ENCODE results near the gene MMP17.

The MMP17 gene

GRCh38 chr12:131829356-131829747 lies 1.2 kb downstream of the MMP17 start:
- DNase-seq: peak; percentile 31
- H3K4me1 ChIP-seq (ENCODE audit: control insufficient read depth, insufficient read depth, low read depth, low read length): peaks cover 33% of the 10 kb centered on the region
- peak overlapping the region in 1 of 2 experiments; percentile 44 for H3K18ac ChIP-seq (ENCODE audit: low read depth in 1 of 2, low read length in 2 of 2)
- peak overlapping the region in 1 of 2 experiments; percentile 38 for H2BK12ac ChIP-seq (ENCODE audit: low read length in 2 of 2)
- H3K9me3 ChIP-seq (ENCODE audit: control insufficient read depth, low read length): no peaks in the 10 kb centered on the region
- peaks cover 0 to 31% of the 10 kb centered on the region in 2 experiments for H3K27me3 ChIP-seq (ENCODE audit: control insufficient read depth in 1 of 2, insufficient read depth in 1 of 2, low read length in 2 of 2)
- no peak overlapping the region for H2AK5ac ChIP-seq (ENCODE audit: low read length, severe bottlenecking)
- no peak overlapping the region for H2BK5ac ChIP-seq (ENCODE audit: low read depth, low read length, poor library complexity, severe bottlenecking)
- peak overlapping the region; percentile 92 for H3K4me2 ChIP-seq (ENCODE audit: low read length, poor library complexity, severe bottlenecking)
- no peak overlapping the region for H3K4ac ChIP-seq (ENCODE audit: low read depth in 1 of 2, low read length in 2 of 2)
- H2BK120ac ChIP-seq (ENCODE audit: low read depth, low read length): no peak overlapping the region
- 11% methylated on average over 27 of the region's 27 CpGs for WGBS
- peak overlapping the region; percentile 43 for H2AFZ ChIP-seq (ENCODE audit: low read depth, low read length)
- no peak overlapping the region for H4K8ac ChIP-seq (ENCODE audit: low read length)
- H3K36me3 ChIP-seq (ENCODE audit: control insufficient read depth in 1 of 2, insufficient read depth in 2 of 2, low read depth in 1 of 2, low read length in 2 of 2): no peaks in the 10 kb centered on the region
- no peak overlapping the region for H3K27ac ChIP-seq (ENCODE audit: low read length, poor library complexity, severe bottlenecking)
- peak overlapping the region in 1 of 2 experiments; percentile 83 for H3K14ac ChIP-seq (ENCODE audit: low read length in 2 of 2)
- H3K23ac ChIP-seq (ENCODE audit: low read length in 2 of 2): peak overlapping the region in 1 of 2 experiments; percentile 66
- no peaks in the 10 kb centered on the region for H3K79me1 ChIP-seq (replicated peaks; ENCODE audit: low read length, poor library complexity, severe bottlenecking)
- no peak overlapping the region for H4K91ac ChIP-seq (ENCODE audit: low read length)
- peak overlapping the region; percentile 89 for H3K9ac ChIP-seq (ENCODE audit: low read length)
- H3K4me3 ChIP-seq (ENCODE audit: insufficient read depth in 1 of 2, low read depth in 1 of 2, low read length in 2 of 2): peak overlapping the region; percentile 45 to 88
- H2BK15ac ChIP-seq (ENCODE audit: low read depth, poor library complexity, severe bottlenecking): no peak overlapping the region

- Histone ChIP-seq H3K36me3 (ENCODE audit: control insufficient read depth in 1 of 2, insufficient read depth in 2 of 2, low read depth in 1 of 2, low read length in 2 of 2) (no peaks in the 10 kb centered on the region), H3K9ac (ENCODE audit: low read length) (peak overlapping the region; percentile 89), H3K79me1 (replicated peaks; ENCODE audit: low read length, poor library complexity, severe bottlenecking) (no peaks in the 10 kb centered on the region), H2AK5ac (ENCODE audit: low read length, severe bottlenecking) (no peak overlapping the region), H3K27me3 (ENCODE audit: control insufficient read depth in 1 of 2, insufficient read depth in 1 of 2, low read length in 2 of 2) (peaks cover 0 to 31% of the 10 kb centered on the region in 2 experiments), H3K27ac (ENCODE audit: low read length, poor library complexity, severe bottlenecking) (no peak overlapping the region), H4K91ac (ENCODE audit: low read length) (peak overlapping the region; percentile 40), H2BK120ac (ENCODE audit: low read depth, low read length) (no peak overlapping the region), H3K4ac (ENCODE audit: low read depth in 1 of 2, low read length in 2 of 2) (peak overlapping the region in 1 of 2 experiments; percentile 12), H3K4me2 (ENCODE audit: low read length, poor library complexity, severe bottlenecking) (peak overlapping the region; percentile 95), H2BK15ac (ENCODE audit: low read depth, poor library complexity, severe bottlenecking) (peak overlapping the region; percentile 34), H3K14ac (ENCODE audit: low read length in 2 of 2) (no peak overlapping the region), H4K8ac (ENCODE audit: low read length) (peak overlapping the region; percentile 29), H3K4me3 (ENCODE audit: insufficient read depth in 1 of 2, low read depth in 1 of 2, low read length in 2 of 2) (peak overlapping the region; percentile 49 to 88), H2BK5ac (ENCODE audit: low read depth, low read length, poor library complexity, severe bottlenecking) (no peak overlapping the region), H2AFZ (ENCODE audit: low read depth, low read length) (peak overlapping the region; percentile 32), H3K9me3 (ENCODE audit: control insufficient read depth, low read length) (no peaks in the 10 kb centered on the region), H3K4me1 (ENCODE audit: control insufficient read depth, insufficient read depth, low read depth, low read length) (peaks cover 33% of the 10 kb centered on the region), H3K18ac (ENCODE audit: low read depth in 1 of 2, low read length in 2 of 2) (peak overlapping the region; percentile 1 to 29), H3K23ac (ENCODE audit: low read length in 2 of 2) (peak overlapping the region in 1 of 2 experiments; percentile 53), H2BK12ac (ENCODE audit: low read length in 2 of 2) (peak overlapping the region in 1 of 2 experiments; percentile 64)
- no peak for DNase-seq
- 32% methylated on average over 26 of the region's 28 CpGs for WGBS
Measured at GRCh38 chr12:131829791-131830334, 1.7 kb downstream of the MMP17 start.

GRCh38 chr12:131830335-131830913 lies 2.2 kb downstream of the MMP17 start:
- Histone ChIP-seq H4K8ac (ENCODE audit: low read length) (no peak overlapping the region), H2AK5ac (ENCODE audit: low read length, severe bottlenecking) (no peak overlapping the region), H3K9me3 (ENCODE audit: control insufficient read depth, low read length) (no peaks in the 10 kb centered on the region), H3K4me3 (ENCODE audit: insufficient read depth in 1 of 2, low read depth in 1 of 2, low read length in 2 of 2) (peak overlapping the region; percentile 49 to 88), H3K18ac (ENCODE audit: low read depth in 1 of 2, low read length in 2 of 2) (peak overlapping the region; percentile 1 to 72), H4K91ac (ENCODE audit: low read length) (peak overlapping the region; percentile 40), H3K27me3 (ENCODE audit: control insufficient read depth in 1 of 2, insufficient read depth in 1 of 2, low read length in 2 of 2) (peaks cover 0 to 29% of the 10 kb centered on the region in 2 experiments), H3K79me1 (replicated peaks; ENCODE audit: low read length, poor library complexity, severe bottlenecking) (no peaks in the 10 kb centered on the region), H2BK15ac (ENCODE audit: low read depth, poor library complexity, severe bottlenecking) (peak overlapping the region; percentile 34), H3K4me2 (ENCODE audit: low read length, poor library complexity, severe bottlenecking) (peak overlapping the region; percentile 95), H2AFZ (ENCODE audit: low read depth, low read length) (peak overlapping the region; percentile 64), H3K27ac (ENCODE audit: low read length, poor library complexity, severe bottlenecking) (no peak overlapping the region), H3K4me1 (ENCODE audit: control insufficient read depth, insufficient read depth, low read depth, low read length) (peaks cover 35% of the 10 kb centered on the region), H3K23ac (ENCODE audit: low read length in 2 of 2) (peak overlapping the region in 1 of 2 experiments; percentile 53), H3K9ac (ENCODE audit: low read length) (peak overlapping the region; percentile 89), H2BK5ac (ENCODE audit: low read depth, low read length, poor library complexity, severe bottlenecking) (no peak overlapping the region), H2BK12ac (ENCODE audit: low read length in 2 of 2) (peak overlapping the region in 1 of 2 experiments; percentile 64), H3K4ac (ENCODE audit: low read depth in 1 of 2, low read length in 2 of 2) (peak overlapping the region in 1 of 2 experiments; percentile 12), H3K14ac (ENCODE audit: low read length in 2 of 2) (no peak overlapping the region), H3K36me3 (ENCODE audit: control insufficient read depth in 1 of 2, insufficient read depth in 2 of 2, low read depth in 1 of 2, low read length in 2 of 2) (no peaks in the 10 kb centered on the region), H2BK120ac (ENCODE audit: low read depth, low read length) (no peak overlapping the region)
- peak; percentile 80 for DNase-seq
- WGBS: 2% methylated on average over 50 of the region's 50 CpGs

GRCh38 chr12:131830914-131831571 lies 2.9 kb downstream of the MMP17 start:
- Histone ChIP-seq H2BK15ac (ENCODE audit: low read depth, poor library complexity, severe bottlenecking) (no peak overlapping the region), H3K27me3 (ENCODE audit: control insufficient read depth in 1 of 2, insufficient read depth in 1 of 2, low read length in 2 of 2) (peaks cover 0 to 29% of the 10 kb centered on the region in 2 experiments), H3K4ac (ENCODE audit: low read depth in 1 of 2, low read length in 2 of 2) (no peak overlapping the region), H3K36me3 (ENCODE audit: control insufficient read depth in 1 of 2, insufficient read depth in 2 of 2, low read depth in 1 of 2, low read length in 2 of 2) (no peaks in the 10 kb centered on the region), H3K14ac (ENCODE audit: low read length in 2 of 2) (no peak overlapping the region), H3K4me2 (ENCODE audit: low read length, poor library complexity, severe bottlenecking) (peak overlapping the region; percentile 95), H4K91ac (ENCODE audit: low read length) (no peak overlapping the region), H3K27ac (ENCODE audit: low read length, poor library complexity, severe bottlenecking) (no peak overlapping the region), H3K79me1 (replicated peaks; ENCODE audit: low read length, poor library complexity, severe bottlenecking) (no peaks in the 10 kb centered on the region), H3K4me3 (ENCODE audit: insufficient read depth in 1 of 2, low read depth in 1 of 2, low read length in 2 of 2) (peak overlapping the region in 1 of 2 experiments; percentile 88), H4K8ac (ENCODE audit: low read length) (no peak overlapping the region), H3K18ac (ENCODE audit: low read depth in 1 of 2, low read length in 2 of 2) (peak overlapping the region in 1 of 2 experiments; percentile 28), H2BK12ac (ENCODE audit: low read length in 2 of 2) (no peak overlapping the region), H3K9me3 (ENCODE audit: control insufficient read depth, low read length) (no peaks in the 10 kb centered on the region), H3K9ac (ENCODE audit: low read length) (peak overlapping the region; percentile 89), H2BK120ac (ENCODE audit: low read depth, low read length) (no peak overlapping the region), H2AK5ac (ENCODE audit: low read length, severe bottlenecking) (no peak overlapping the region), H2AFZ (ENCODE audit: low read depth, low read length) (peak overlapping the region; percentile 64), H3K4me1 (ENCODE audit: control insufficient read depth, insufficient read depth, low read depth, low read length) (peaks cover 36% of the 10 kb centered on the region), H3K23ac (ENCODE audit: low read length in 2 of 2) (no peak overlapping the region), H2BK5ac (ENCODE audit: low read depth, low read length, poor library complexity, severe bottlenecking) (no peak overlapping the region)
- 19% methylated on average over 31 of the region's 33 CpGs for WGBS
- peak; percentile 37 for DNase-seq
